ENCODE measurements around the gene DCTN3.

DNA sequence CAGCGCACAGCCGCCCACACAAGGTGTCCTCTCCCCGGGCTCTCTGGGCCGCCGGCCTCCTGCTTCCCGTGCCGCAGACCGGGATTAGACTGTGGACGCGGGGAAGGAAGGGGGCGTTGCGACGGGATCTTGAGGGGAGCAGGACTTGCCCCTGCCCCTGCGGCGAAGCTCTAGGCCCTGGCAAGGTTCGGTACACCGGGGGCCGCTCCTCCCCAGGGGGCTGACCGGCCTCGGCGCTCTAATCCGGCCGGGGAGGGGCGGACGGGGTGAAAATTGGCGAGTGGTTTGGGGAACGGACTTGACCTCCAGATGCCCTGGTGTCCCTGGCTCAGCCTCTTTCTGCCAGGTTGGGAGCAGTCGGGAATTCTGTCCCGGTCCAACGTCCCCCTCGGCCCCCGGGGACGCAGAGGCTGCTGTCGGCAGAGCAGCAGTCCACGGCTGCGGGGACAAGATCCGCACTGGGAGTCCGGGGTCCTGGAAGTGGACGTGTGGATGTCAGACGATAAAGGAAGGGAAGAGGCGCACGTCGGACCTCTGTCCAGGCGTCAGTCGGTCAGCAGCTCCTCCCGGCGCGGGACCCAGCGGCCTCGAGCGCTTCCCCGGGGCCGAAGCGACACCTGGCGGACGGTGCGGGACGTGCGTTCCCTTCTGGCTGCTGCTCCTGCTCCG, 28.9 kb downstream of the DCTN3 start:
- TF ChIP-seq CHD4 (IDR thresholded peaks at IDR 0.05) (no peak), SIX5 (IDR thresholded peaks at IDR 0.05; ENCODE audit: low read depth, low read length, severe bottlenecking) (no peak), SP1 (IDR thresholded peaks at IDR 0.05; ENCODE audit: low read depth, low read length) (no peak), MXI1 (IDR thresholded peaks at IDR 0.05; ENCODE audit: low read depth, low read length) (no peak), CHD2 (IDR thresholded peaks at IDR 0.05; ENCODE audit: borderline replicate concordance, low read depth, low read length) (no peak), TAF1 (IDR thresholded peaks at IDR 0.05; ENCODE audit: borderline replicate concordance, low read depth, low read length) (no peak)
- TF ChIP-seq, protein P1, sequence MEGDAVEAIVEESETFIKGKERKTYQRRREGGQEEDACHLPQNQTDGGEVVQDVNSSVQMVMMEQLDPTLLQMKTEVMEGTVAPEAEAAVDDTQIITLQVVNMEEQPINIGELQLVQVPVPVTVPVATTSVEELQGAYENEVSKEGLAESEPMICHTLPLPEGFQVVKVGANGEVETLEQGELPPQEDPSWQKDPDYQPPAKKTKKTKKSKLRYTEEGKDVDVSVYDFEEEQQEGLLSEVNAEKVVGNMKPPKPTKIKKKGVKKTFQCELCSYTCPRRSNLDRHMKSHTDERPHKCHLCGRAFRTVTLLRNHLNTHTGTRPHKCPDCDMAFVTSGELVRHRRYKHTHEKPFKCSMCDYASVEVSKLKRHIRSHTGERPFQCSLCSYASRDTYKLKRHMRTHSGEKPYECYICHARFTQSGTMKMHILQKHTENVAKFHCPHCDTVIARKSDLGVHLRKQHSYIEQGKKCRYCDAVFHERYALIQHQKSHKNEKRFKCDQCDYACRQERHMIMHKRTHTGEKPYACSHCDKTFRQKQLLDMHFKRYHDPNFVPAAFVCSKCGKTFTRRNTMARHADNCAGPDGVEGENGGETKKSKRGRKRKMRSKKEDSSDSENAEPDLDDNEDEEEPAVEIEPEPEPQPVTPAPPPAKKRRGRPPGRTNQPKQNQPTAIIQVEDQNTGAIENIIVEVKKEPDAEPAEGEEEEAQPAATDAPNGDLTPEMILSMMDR (IDR thresholded peaks at IDR 0.05 in 2 of 3, conservative IDR thresholded peaks at IDR 0.05 in 1 of 3; ENCODE audit: control insufficient read depth in 2 of 3, extremely low read depth in 1 of 3, insufficient read depth in 1 of 3, low read depth in 3 of 3, low read length in 3 of 3), result peak; percentile 75 to 94 (median 87)
- TF ChIP-seq, protein P2, sequence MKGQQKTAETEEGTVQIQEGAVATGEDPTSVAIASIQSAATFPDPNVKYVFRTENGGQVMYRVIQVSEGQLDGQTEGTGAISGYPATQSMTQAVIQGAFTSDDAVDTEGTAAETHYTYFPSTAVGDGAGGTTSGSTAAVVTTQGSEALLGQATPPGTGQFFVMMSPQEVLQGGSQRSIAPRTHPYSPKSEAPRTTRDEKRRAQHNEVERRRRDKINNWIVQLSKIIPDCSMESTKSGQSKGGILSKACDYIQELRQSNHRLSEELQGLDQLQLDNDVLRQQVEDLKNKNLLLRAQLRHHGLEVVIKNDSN (IDR thresholded peaks at IDR 0.05; ENCODE audit: borderline replicate concordance, extremely low read length, insufficient read depth, low read depth, low read length), result no peak

Data from GM12878 (cell line).